ENCODE results near the gene PLEKHD1.
A peak's percentile ranks its signal among the peaks of the same experiment; 100 is the strongest.

The PLEKHD1 gene

GRCh38 chr14:69573831-69574262 lies 89.3 kb downstream of the PLEKHD1 start (continued):
- TF ChIP-seq ZNF8 (CRISPR knock-in tag; IDR thresholded peaks at IDR 0.05): no peak

- peak; percentile 93 for ATAC-seq
- TF ChIP-seq TSHZ2 (CRISPR knock-in tag; IDR thresholded peaks at IDR 0.05): no peak
- TF ChIP-seq ZC3H10 (CRISPR knock-in tag; IDR thresholded peaks at IDR 0.05): no peak
- TF ChIP-seq ESRRG (CRISPR knock-in tag; IDR thresholded peaks at IDR 0.05): no peak
- no peak for TF ChIP-seq CREB5 (CRISPR knock-in tag; IDR thresholded peaks at IDR 0.05; ENCODE audit: low read depth)
- TF ChIP-seq ZFP3 (CRISPR knock-in tag; IDR thresholded peaks at IDR 0.05): no peak
- no peak for TF ChIP-seq RARB (CRISPR knock-in tag; IDR thresholded peaks at IDR 0.05)
- TF ChIP-seq GLIS3 (CRISPR knock-in tag; IDR thresholded peaks at IDR 0.05): no peak
- TF ChIP-seq TOX (CRISPR knock-in tag; IDR thresholded peaks at IDR 0.05; ENCODE audit: borderline replicate concordance): no peak
- TF ChIP-seq TCF4 (CRISPR knock-in tag; IDR thresholded peaks at IDR 0.05; ENCODE audit: borderline replicate concordance): no peak
- TF ChIP-seq POU6F1 (CRISPR knock-in tag; IDR thresholded peaks at IDR 0.05; ENCODE audit: borderline replicate concordance, low read depth): no peak
- TF ChIP-seq ISL1 (CRISPR knock-in tag; IDR thresholded peaks at IDR 0.05): no peak
- no peak for TF ChIP-seq CSDC2 (CRISPR knock-in tag; IDR thresholded peaks at IDR 0.05)
- no peak for TF ChIP-seq ZNF565 (CRISPR knock-in tag; conservative IDR thresholded peaks at IDR 0.05; ENCODE audit: low read depth)
Measured at GRCh38 chr14:69574263-69574953, 89.9 kb downstream of the PLEKHD1 start, which contains the start of gene CCDC177. Gene CCDC177 (minus strand): TSS chr14:69574871. CDS start chr14:69573622, 1,249 bp downstream.

GRCh38 chr14:69574954-69575295 lies 90.4 kb downstream of the PLEKHD1 start:
- TF ChIP-seq PPARA (CRISPR knock-in tag; IDR thresholded peaks at IDR 0.05; ENCODE audit: borderline replicate concordance): no peak
- TF ChIP-seq ZNF70 (CRISPR knock-in tag; IDR thresholded peaks at IDR 0.05): no peak
- TF ChIP-seq SNAI2 (CRISPR knock-in tag; IDR thresholded peaks at IDR 0.05): no peak
- TF ChIP-seq TCF4 (CRISPR knock-in tag; IDR thresholded peaks at IDR 0.05; ENCODE audit: borderline replicate concordance): no peak
- no peak for TF ChIP-seq ZNF8 (CRISPR knock-in tag; IDR thresholded peaks at IDR 0.05)
- no peak for TF ChIP-seq ARNTL (CRISPR knock-in tag; IDR thresholded peaks at IDR 0.05; ENCODE audit: borderline replicate concordance, low read depth)
- TF ChIP-seq PATZ1 (CRISPR knock-in tag; IDR thresholded peaks at IDR 0.05; ENCODE audit: borderline replicate concordance): no peak
- TF ChIP-seq TSHZ2 (CRISPR knock-in tag; IDR thresholded peaks at IDR 0.05): no peak
- no peak for TF ChIP-seq OSR1 (CRISPR knock-in tag; IDR thresholded peaks at IDR 0.05)
- no peak for TF ChIP-seq POU6F1 (CRISPR knock-in tag; IDR thresholded peaks at IDR 0.05; ENCODE audit: borderline replicate concordance, low read depth)
- no peak for TF ChIP-seq ISL1 (CRISPR knock-in tag; IDR thresholded peaks at IDR 0.05)
- TF ChIP-seq RARB (CRISPR knock-in tag; IDR thresholded peaks at IDR 0.05): no peak
- TF ChIP-seq CSDC2 (CRISPR knock-in tag; IDR thresholded peaks at IDR 0.05): no peak
- no peak for TF ChIP-seq ZNF565 (CRISPR knock-in tag; conservative IDR thresholded peaks at IDR 0.05; ENCODE audit: low read depth)
- no peak for TF ChIP-seq BACH2 (CRISPR knock-in tag; IDR thresholded peaks at IDR 0.05; ENCODE audit: borderline replicate concordance)
- no peak for TF ChIP-seq GLIS3 (CRISPR knock-in tag; IDR thresholded peaks at IDR 0.05)
- TF ChIP-seq ESRRG (CRISPR knock-in tag; IDR thresholded peaks at IDR 0.05): no peak
- TF ChIP-seq ZFP30 (CRISPR knock-in tag; IDR thresholded peaks at IDR 0.05): no peak
- ATAC-seq: peak; percentile 27
